ENCODE measurements around the gene RAB8B.

GRCh38 chr15:63292241-63292640 is 102.8 kb downstream of the RAB8B start:
- no peak for TF ChIP-seq CTCF (IDR thresholded peaks at IDR 0.05)
- no peak for TF ChIP-seq TCF7L2 (IDR thresholded peaks at IDR 0.05; ENCODE audit: low read depth, low read length)
- no peak for TF ChIP-seq REST (IDR thresholded peaks at IDR 0.05; ENCODE audit: insufficient read depth in 1 of 2, low read depth in 2 of 2, low read length in 1 of 2)
- no peak for TF ChIP-seq POLR2AphosphoS5 (IDR thresholded peaks at IDR 0.05; ENCODE audit: low read depth, low read length)
